OCI-LY3 (cell line): ENCODE results near the gene NPLOC4.
A peak's percentile ranks its signal among the peaks of the same experiment; 100 is the strongest.

Experiments
- H2AFZ ChIP-seq: fragments of 200-600, 300-600 bp; shearing (Covaris generic); 2 replicates; pipeline ENCODE4 v1.6.0; 2014; ENCODE audit warnings: antibody characterized with exemption, low read depth, low read length
- H3K27ac ChIP-seq: fragments of 200-600, 300-600 bp; sonication (generic); 2 replicates; pipeline ENCODE4 v1.5.1; 2014; ENCODE audit warnings: mild to moderate bottlenecking, low read length, moderate library complexity, mixed read lengths
- H3K27me3 ChIP-seq: fragments of 200-600, 300-600 bp; sonication (generic); 2 replicates; pipeline ENCODE4 v1.6.1; 2014; ENCODE audit warnings: low read depth, low read length, mixed read lengths
- H3K36me3 ChIP-seq: fragments of 200-600, 300-600 bp; sonication (generic); replicated peaks from 2 replicates; pipeline ENCODE3; 2014; ENCODE audit warnings: low read depth, low read length, mixed read lengths
- H3K4me1 ChIP-seq: fragments of 300-600, 200-600 bp; sonication (generic); 2 replicates; pipeline ENCODE4 v1.6.1; 2014; ENCODE audit warnings: low read length, mixed read lengths
- H3K4me2 ChIP-seq: fragments of 200-600, 300-600 bp; sonication (generic); 2 replicates; pipeline ENCODE4 v1.6.1; 2014; ENCODE audit warnings: low read length, mixed read lengths
- H3K4me3 ChIP-seq: fragments of 300-600, 200-600 bp; sonication (generic); 2 replicates; pipeline ENCODE4 v1.5.1; 2014; ENCODE audit warnings: antibody characterized with exemption, mild to moderate bottlenecking, low read length, moderate library complexity
- H3K79me2 ChIP-seq: fragments of 300-600, 200-600 bp; shearing (Covaris generic); 2 replicates; pipeline ENCODE4 v1.6.1; 2014; ENCODE audit warnings: mild to moderate bottlenecking, low read length, mixed read lengths
- H3K9ac ChIP-seq: fragments of 300-600, 200-600 bp; shearing (Covaris generic); 2 replicates; pipeline ENCODE4 v1.6.0; 2014; ENCODE audit warnings: mild to moderate bottlenecking, low read length, moderate library complexity
- H3K9me3 ChIP-seq: fragments of 200-600, 300-600 bp; shearing (Covaris generic); 2 replicates; pipeline ENCODE4 v1.6.1; 2014; ENCODE audit warnings: low read length, mixed read lengths; ENCODE audit not compliant: insufficient read depth
- H4K20me1 ChIP-seq: fragments of 200-600, 300-600 bp; sonication (generic); 2 replicates; pipeline ENCODE4 v1.6.1; 2016; ENCODE audit warnings: low read length, mixed read lengths; ENCODE audit not compliant: insufficient read depth
- CTCF ChIP-seq: fragments of 200-600, 300-600 bp; sonication (generic); IDR thresholded peaks from 2 replicates; pipeline ENCODE4 v1.5.1; 2014; ENCODE audit warnings: antibody characterized with exemption, low read length, low read depth
- EZH2phosphoT487 ChIP-seq: fragments of 200-600 bp; shearing (Covaris generic); IDR thresholded peaks from 2 replicates; pipeline ENCODE4 v1.6.1; 2018; ENCODE audit warnings: antibody characterized with exemption, mixed run types, low read depth

NPLOC4 gene

GRCh38 chr17:81636505-81637288 is at the start of gene NPLOC4, which contains the start of gene TSPAN10:
TSS of gene NPLOC4 (minus strand) at chr17:81637112. CDS start at chr17:81636930, 182 bp downstream.
TSS of gene TSPAN10 (plus strand) at chr17:81637196. CDS start at chr17:81642413, 5,217 bp downstream.
- peak within 1 kb of the TSS; percentile 86 for H2AFZ ChIP-seq
- peaks cover 7% of the 10 kb centered on the region for H3K4me1 ChIP-seq
- peaks cover 12% of the 10 kb centered on the region for H3K36me3 ChIP-seq
- TF ChIP-seq EZH2phosphoT487 (no peak), CTCF (no peak)
- H3K4me2 ChIP-seq, result peak within 1 kb of the TSS; percentile 99
- H4K20me1 ChIP-seq, result peaks cover 13% of the 10 kb centered on the region
- no peaks in the 10 kb centered on the region for H3K27me3 ChIP-seq
- peaks cover 52% of the 10 kb centered on the region for H3K79me2 ChIP-seq
- H3K9ac ChIP-seq, result peak within 1 kb of the TSS; percentile 95
- peak within 1 kb of the TSS; percentile 39 for H3K27ac ChIP-seq
- H3K4me3 ChIP-seq, result peak within 1 kb of the TSS; percentile 100
- H3K9me3 ChIP-seq, result no peaks in the 10 kb centered on the region

GRCh38 chr17:81686614-81687013 is 49.7 kb upstream of the NPLOC4 start:
- no peak overlapping the region for H3K9ac ChIP-seq
- peaks cover 14% of the 10 kb centered on the region for H3K36me3 ChIP-seq
- no peak overlapping the region for H3K4me3 ChIP-seq
- TF ChIP-seq CTCF (no peak), EZH2phosphoT487 (no peak)
- no peak overlapping the region for H3K4me2 ChIP-seq
- H3K4me1 ChIP-seq, result peaks cover 18% of the 10 kb centered on the region
- H3K79me2 ChIP-seq, result peaks cover 50% of the 10 kb centered on the region
- H3K27ac ChIP-seq, result no peak overlapping the region
- no peaks in the 10 kb centered on the region for H3K27me3 ChIP-seq
- no peak overlapping the region for H2AFZ ChIP-seq
- no peaks in the 10 kb centered on the region for H3K9me3 ChIP-seq
- H4K20me1 ChIP-seq, result 0 out of 2 replicates have a peak, but pooled peaks cover 6% of the 10 kb centered on the region

- Histone ChIP-seq H3K79me2 (peaks cover 56% of the 10 kb centered on the region), H3K4me3 (peak overlapping the region; percentile 87), H3K27me3 (no peaks in the 10 kb centered on the region), H3K36me3 (peaks cover 10% of the 10 kb centered on the region), H3K9ac (peak overlapping the region; percentile 84), H3K9me3 (no peaks in the 10 kb centered on the region), H3K4me1 (peaks cover 18% of the 10 kb centered on the region), H4K20me1 (0 out of 2 replicates have a peak, but pooled peaks cover 6% of the 10 kb centered on the region), H3K4me2 (peak overlapping the region; percentile 100), H3K27ac (peak overlapping the region; percentile 3; the same call in 1 of the 2 replicates), H2AFZ (no peak overlapping the region)
- TF ChIP-seq EZH2phosphoT487, result no peak
- no peak for TF ChIP-seq CTCF
Observed at GRCh38 chr17:81685108-81685507, 48.2 kb upstream of the NPLOC4 start.

GRCh38 chr17:81684442-81684911 is 47.6 kb upstream of the NPLOC4 start:
- peak overlapping the region; percentile 28; the same call in 1 of the 2 replicates for H3K27ac ChIP-seq
- H2AFZ ChIP-seq, result no peak overlapping the region
- peak overlapping the region; percentile 84 for H3K9ac ChIP-seq
- H3K4me3 ChIP-seq, result peak overlapping the region; percentile 87
- TF ChIP-seq EZH2phosphoT487 (no peak), CTCF (no peak)
- H3K27me3 ChIP-seq, result no peaks in the 10 kb centered on the region
- 0 out of 2 replicates have a peak, but pooled peaks cover 6% of the 10 kb centered on the region for H4K20me1 ChIP-seq
- H3K4me2 ChIP-seq, result peak overlapping the region; percentile 100
- H3K4me1 ChIP-seq, result peaks cover 18% of the 10 kb centered on the region
- H3K36me3 ChIP-seq, result peaks cover 10% of the 10 kb centered on the region
- no peaks in the 10 kb centered on the region for H3K9me3 ChIP-seq
- H3K79me2 ChIP-seq, result peaks cover 56% of the 10 kb centered on the region
